ENCODE results near the gene UBE2G2.

The UBE2G2 gene

DNA sequence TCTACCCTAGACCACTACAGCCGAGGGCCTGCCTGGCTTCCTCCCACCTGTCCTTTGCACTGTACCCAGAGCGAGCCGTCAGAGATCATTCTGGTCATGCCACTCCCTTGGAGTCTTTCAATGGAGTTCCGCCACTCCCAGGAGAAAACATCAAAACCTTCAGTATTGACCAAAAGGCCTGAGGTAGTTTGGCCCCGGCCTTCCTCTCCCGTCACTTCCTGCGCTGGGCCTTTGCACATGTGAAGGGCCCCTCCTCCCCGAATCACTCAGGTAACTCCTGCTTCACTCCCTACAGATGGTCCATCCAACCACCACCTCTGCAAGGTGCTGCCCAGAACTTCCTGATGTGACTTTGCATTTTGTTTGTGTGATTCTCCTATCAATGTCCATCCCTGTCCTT, 26.6 kb downstream of the UBE2G2 start:
- TF ChIP-seq CTCF (IDR thresholded peaks at IDR 0.05), result no peak
- Histone ChIP-seq H3K27me3 (ENCODE audit: control insufficient read depth, insufficient read depth, low read length) (no peaks in the 10 kb centered on the region), H3K9me3 (ENCODE audit: control insufficient read depth, low read length) (no peaks in the 10 kb centered on the region), H3K4me1 (peaks cover 6% of the 10 kb centered on the region), H3K9ac (no peak overlapping the region), H3K36me3 (ENCODE audit: control insufficient read depth, insufficient read depth, low read length) (no peaks in the 10 kb centered on the region), H3K79me2 (no peaks in the 10 kb centered on the region), H2AFZ (no peak overlapping the region), H3K27ac (no peak overlapping the region), H3K4me3 (ENCODE audit: low read depth, low read length) (no peak overlapping the region), H3K4me2 (ENCODE audit: low read length) (no peak overlapping the region)

DNA sequence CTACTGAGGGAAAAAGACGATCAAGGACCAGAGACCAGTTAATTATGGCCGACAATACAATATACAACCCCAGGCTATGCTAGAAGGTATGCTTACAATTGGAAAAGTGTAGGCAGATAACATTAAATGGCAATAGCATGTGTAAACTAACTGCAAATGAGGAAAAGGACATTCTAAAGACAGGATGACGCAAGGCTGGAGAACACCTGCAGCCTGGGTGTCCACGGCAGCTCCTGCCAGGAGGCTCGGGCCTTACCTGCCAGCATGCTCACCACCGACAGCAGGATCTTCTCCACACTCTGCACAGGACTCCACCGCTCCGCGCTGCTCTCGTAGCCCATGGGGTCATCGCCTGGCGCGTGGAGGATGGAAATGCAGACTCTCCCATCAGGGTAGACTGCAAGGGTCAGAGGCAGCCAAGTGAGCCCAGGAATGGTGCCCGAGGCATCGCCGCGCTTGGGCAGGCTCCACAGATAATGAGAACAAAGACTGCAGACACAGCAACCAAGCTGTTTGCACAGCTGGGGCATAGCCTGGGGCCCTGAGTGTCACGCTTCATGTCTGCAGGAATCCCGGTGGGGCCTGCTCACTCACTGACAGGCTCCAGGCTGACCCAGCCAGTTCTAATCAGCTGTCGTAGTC, 28.2 kb downstream of the UBE2G2 start:
- no peak overlapping the region for H3K27ac ChIP-seq
- no peak overlapping the region for H2AFZ ChIP-seq
- no peak for TF ChIP-seq CTCF (IDR thresholded peaks at IDR 0.05)
- no peaks in the 10 kb centered on the region for H3K27me3 ChIP-seq (ENCODE audit: control insufficient read depth, insufficient read depth, low read length)
- no peaks in the 10 kb centered on the region for H3K79me2 ChIP-seq
- H3K4me1 ChIP-seq, result peaks cover 6% of the 10 kb centered on the region
- no peak overlapping the region for H3K4me2 ChIP-seq (ENCODE audit: low read length)
- no peak overlapping the region for H3K9ac ChIP-seq
- no peaks in the 10 kb centered on the region for H3K9me3 ChIP-seq (ENCODE audit: control insufficient read depth, low read length)
- H3K4me3 ChIP-seq (ENCODE audit: low read depth, low read length), result no peak overlapping the region
- H3K36me3 ChIP-seq (ENCODE audit: control insufficient read depth, insufficient read depth, low read length), result no peaks in the 10 kb centered on the region

DNA sequence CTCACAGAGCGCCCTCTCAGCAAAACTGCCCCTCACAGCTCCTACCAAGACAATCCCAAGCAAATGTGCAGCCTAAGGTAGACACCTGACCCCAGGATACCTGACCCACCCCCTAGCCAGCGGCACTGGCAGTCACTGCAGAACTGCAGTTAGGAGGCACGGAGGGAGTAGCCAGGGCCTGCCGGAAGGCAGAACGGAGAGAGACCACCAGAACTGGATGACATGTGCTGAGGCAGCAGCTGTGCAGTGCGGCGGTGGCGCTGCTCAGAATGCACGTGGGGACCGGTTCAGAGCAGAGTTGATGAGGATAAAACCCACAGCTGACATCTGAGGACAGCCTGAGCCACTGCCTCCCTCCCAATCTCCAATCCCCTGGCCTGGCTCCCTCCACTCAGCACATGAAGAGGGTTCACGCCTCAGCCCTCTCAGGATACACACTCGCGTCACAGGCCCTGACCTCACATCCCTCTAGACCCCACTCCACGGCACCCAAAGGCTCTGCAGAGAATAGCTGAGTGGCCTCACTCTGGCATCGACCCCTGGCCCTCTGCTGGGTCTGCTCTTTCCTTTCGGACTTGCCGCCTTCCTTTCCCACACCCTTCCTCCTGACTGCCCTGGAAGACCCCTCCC, 29.6 kb downstream of the UBE2G2 start:
- H2AFZ ChIP-seq, result no peak overlapping the region
- H3K9me3 ChIP-seq (ENCODE audit: control insufficient read depth, low read length), result no peaks in the 10 kb centered on the region
- H3K4me1 ChIP-seq, result peaks cover 6% of the 10 kb centered on the region
- H3K27ac ChIP-seq, result no peak overlapping the region
- no peak for TF ChIP-seq CTCF (IDR thresholded peaks at IDR 0.05)
- H3K9ac ChIP-seq, result no peak overlapping the region
- no peak overlapping the region for H3K4me2 ChIP-seq (ENCODE audit: low read length)
- H3K79me2 ChIP-seq, result no peaks in the 10 kb centered on the region
- no peaks in the 10 kb centered on the region for H3K27me3 ChIP-seq (ENCODE audit: control insufficient read depth, insufficient read depth, low read length)
- H3K36me3 ChIP-seq (ENCODE audit: control insufficient read depth, insufficient read depth, low read length), result no peaks in the 10 kb centered on the region
- no peak overlapping the region for H3K4me3 ChIP-seq (ENCODE audit: low read depth, low read length)

DNA sequence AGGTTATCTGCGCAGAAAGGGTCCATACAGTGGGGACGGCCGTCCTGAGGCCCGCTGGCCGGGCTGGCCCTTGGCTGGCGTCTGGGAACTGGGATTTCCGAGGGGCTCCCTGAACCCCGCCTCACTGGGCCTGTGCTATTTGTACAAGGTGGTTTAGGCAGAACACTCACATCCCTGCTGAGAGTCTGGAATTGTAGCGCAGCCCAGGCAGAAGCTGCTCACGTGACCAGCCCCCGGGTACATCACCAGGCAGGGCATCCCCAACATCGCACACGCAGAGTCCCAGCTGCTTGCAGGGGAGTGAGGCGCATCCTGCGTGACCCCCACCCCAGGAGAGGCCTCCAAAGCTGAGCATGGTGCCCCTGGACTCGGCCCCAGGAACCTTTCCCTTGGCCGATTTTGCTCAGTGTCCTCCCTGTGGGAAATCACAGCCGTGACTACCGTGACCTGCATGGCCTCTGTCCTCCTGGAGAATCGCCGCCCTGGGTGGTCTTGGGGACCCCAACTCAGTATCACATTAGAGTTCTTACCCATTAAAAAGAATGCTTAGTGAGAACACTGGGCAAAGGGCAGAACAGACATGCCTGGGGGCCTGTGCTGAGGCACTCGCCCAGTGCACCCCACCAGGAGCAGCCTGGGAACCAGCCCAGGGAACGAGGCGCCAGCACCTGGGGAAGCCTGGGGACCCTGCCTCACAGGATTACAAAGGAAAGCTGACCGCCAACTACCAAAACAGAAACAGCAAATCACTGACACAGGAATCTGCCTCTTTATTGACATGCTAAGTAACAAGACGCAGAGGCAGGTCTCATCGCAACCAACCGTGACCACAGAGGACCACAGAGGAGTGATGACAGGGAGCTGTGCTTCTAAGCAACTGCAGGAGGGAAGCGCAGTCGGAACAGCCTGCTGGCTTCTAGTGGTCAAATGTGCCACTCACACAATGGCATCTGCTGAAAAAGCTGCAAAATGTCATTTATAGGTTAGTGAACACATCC, 33.5 kb downstream of the UBE2G2 start:
- no peak overlapping the region for H3K27ac ChIP-seq
- no peaks in the 10 kb centered on the region for H3K27me3 ChIP-seq (ENCODE audit: control insufficient read depth, insufficient read depth, low read length)
- H3K9me3 ChIP-seq (ENCODE audit: control insufficient read depth, low read length), result no peaks in the 10 kb centered on the region
- H3K79me2 ChIP-seq, result no peaks in the 10 kb centered on the region
- no peak for TF ChIP-seq CTCF (IDR thresholded peaks at IDR 0.05)
- no peaks in the 10 kb centered on the region for H3K4me1 ChIP-seq
- H3K36me3 ChIP-seq (ENCODE audit: control insufficient read depth, insufficient read depth, low read length), result no peaks in the 10 kb centered on the region
- no peak overlapping the region for H2AFZ ChIP-seq
- H3K4me2 ChIP-seq (ENCODE audit: low read length), result no peak overlapping the region
- H3K4me3 ChIP-seq (ENCODE audit: low read depth, low read length), result no peak overlapping the region
- H3K9ac ChIP-seq, result no peak overlapping the region
